IPS-18a (cell line): ENCODE measurements around the gene NINJ1.

Source experiments
- H3K27ac ChIP-seq: one replicate; pipeline ENCODE4 v1.5.1; 2013; ENCODE audit warnings: low read length
- H3K27me3 ChIP-seq: one replicate; pipeline ENCODE4 v1.6.1; 2013; ENCODE audit warnings: mild to moderate bottlenecking, low read length; ENCODE audit not compliant: control insufficient read depth, insufficient read depth
- H3K36me3 ChIP-seq: one replicate; pipeline ENCODE4 v1.6.1; 2013; ENCODE audit warnings: low read depth, low read length; ENCODE audit not compliant: control insufficient read depth
- H3K4me1 ChIP-seq: one replicate; pipeline ENCODE4 v1.6.1; 2013; ENCODE audit warnings: low read depth, low read length; ENCODE audit not compliant: control insufficient read depth
- H3K4me3 ChIP-seq: one replicate; pipeline ENCODE4 v1.5.1; 2013; ENCODE audit warnings: low read length
- H3K9ac ChIP-seq: one replicate; pipeline ENCODE4 v1.6.1; 2013; ENCODE audit warnings: mild to moderate bottlenecking, low read length, moderate library complexity
- H3K9me3 ChIP-seq: one replicate; pipeline ENCODE4 v1.6.1; 2013; ENCODE audit warnings: low read depth, low read length; ENCODE audit not compliant: control insufficient read depth

Gene NINJ1

GRCh38 chr9:93114169-93114983 is 19.7 kb downstream of the NINJ1 start:
- H3K4me1 ChIP-seq = peaks cover 6% of the 10 kb centered on the region
- no peak overlapping the region for H3K9ac ChIP-seq
- H3K27ac ChIP-seq = no peak overlapping the region

GRCh38 chr9:93112864-93113389 is 21.1 kb downstream of the NINJ1 start:
- Histone ChIP-seq H3K36me3 (no peaks in the 10 kb centered on the region), H3K27ac (no peak overlapping the region), H3K27me3 (no peaks in the 10 kb centered on the region), H3K9ac (no peak overlapping the region), H3K4me1 (peaks cover 6% of the 10 kb centered on the region), H3K9me3 (no peaks in the 10 kb centered on the region), H3K4me3 (no peak overlapping the region)

More at GRCh38 chr9:93114169-93114983, 19.7 kb downstream of the NINJ1 start:
- Histone ChIP-seq H3K36me3 (no peaks in the 10 kb centered on the region), H3K9me3 (no peaks in the 10 kb centered on the region), H3K4me3 (no peak overlapping the region), H3K27me3 (no peaks in the 10 kb centered on the region)

- H3K9me3 ChIP-seq = no peaks in the 10 kb centered on the region
- H3K4me1 ChIP-seq = peaks cover 6% of the 10 kb centered on the region
- H3K27ac ChIP-seq = no peak overlapping the region
- no peaks in the 10 kb centered on the region for H3K27me3 ChIP-seq
- no peak overlapping the region for H3K4me3 ChIP-seq
- H3K36me3 ChIP-seq = no peaks in the 10 kb centered on the region
- no peak overlapping the region for H3K9ac ChIP-seq
Measured at GRCh38 chr9:93112116-93112863, 21.8 kb downstream of the NINJ1 start.

- Histone ChIP-seq H3K27me3 (no peaks in the 10 kb centered on the region), H3K4me1 (peaks cover 4% of the 10 kb centered on the region), H3K4me3 (no peak overlapping the region), H3K27ac (no peak overlapping the region), H3K36me3 (no peaks in the 10 kb centered on the region), H3K9me3 (no peaks in the 10 kb centered on the region), H3K9ac (no peak overlapping the region)
Measured at GRCh38 chr9:93111371-93112115, 22.5 kb downstream of the NINJ1 start.

- Histone ChIP-seq H3K36me3 (no peaks in the 10 kb centered on the region), H3K9me3 (no peaks in the 10 kb centered on the region), H3K27ac (no peak overlapping the region), H3K27me3 (no peaks in the 10 kb centered on the region), H3K4me3 (no peak overlapping the region), H3K4me1 (no peaks in the 10 kb centered on the region), H3K9ac (no peak overlapping the region)
Measured at GRCh38 chr9:93111001-93111370, 23.1 kb downstream of the NINJ1 start.

GRCh38 chr9:93110311-93110855 is 23.7 kb downstream of the NINJ1 start:
- H3K4me3 ChIP-seq = no peak overlapping the region
- H3K36me3 ChIP-seq = no peaks in the 10 kb centered on the region
- H3K27me3 ChIP-seq = no peaks in the 10 kb centered on the region
- H3K27ac ChIP-seq = no peak overlapping the region
- H3K9me3 ChIP-seq = no peaks in the 10 kb centered on the region
- H3K9ac ChIP-seq = no peak overlapping the region
- no peaks in the 10 kb centered on the region for H3K4me1 ChIP-seq

- H3K9ac ChIP-seq = no peak overlapping the region
- no peaks in the 10 kb centered on the region for H3K9me3 ChIP-seq
- no peaks in the 10 kb centered on the region for H3K27me3 ChIP-seq
- H3K4me3 ChIP-seq = no peak overlapping the region
- no peaks in the 10 kb centered on the region for H3K4me1 ChIP-seq
- H3K27ac ChIP-seq = no peak overlapping the region
- no peaks in the 10 kb centered on the region for H3K36me3 ChIP-seq
Measured at GRCh38 chr9:93108291-93109041, 25.6 kb downstream of the NINJ1 start.

- Histone ChIP-seq H3K27ac (no peak overlapping the region), H3K27me3 (no peaks in the 10 kb centered on the region), H3K9ac (no peak overlapping the region), H3K4me1 (no peaks in the 10 kb centered on the region), H3K9me3 (no peaks in the 10 kb centered on the region), H3K4me3 (no peak overlapping the region), H3K36me3 (no peaks in the 10 kb centered on the region)
Measured at GRCh38 chr9:93107825-93108161, 26.3 kb downstream of the NINJ1 start.

GRCh38 chr9:93107151-93107824 is 26.8 kb downstream of the NINJ1 start:
- H3K9ac ChIP-seq = no peak overlapping the region
- no peaks in the 10 kb centered on the region for H3K27me3 ChIP-seq
- no peaks in the 10 kb centered on the region for H3K4me1 ChIP-seq
- H3K9me3 ChIP-seq = no peaks in the 10 kb centered on the region
- H3K4me3 ChIP-seq = no peak overlapping the region
- H3K27ac ChIP-seq = no peak overlapping the region
- H3K36me3 ChIP-seq = no peaks in the 10 kb centered on the region

GRCh38 chr9:93105620-93106019 is 28.4 kb downstream of the NINJ1 start:
- Histone ChIP-seq H3K9me3 (no peaks in the 10 kb centered on the region), H3K27ac (no peak overlapping the region), H3K36me3 (no peaks in the 10 kb centered on the region), H3K4me1 (no peaks in the 10 kb centered on the region), H3K27me3 (no peaks in the 10 kb centered on the region), H3K9ac (no peak overlapping the region), H3K4me3 (no peak overlapping the region)
